Natural killer cell (primary cell): ENCODE results near the gene CSNK2A3. TPM values are rescaled to one million over a fixed set of nuclear protein-coding genes. Genes with fewer than 3 reads are reported as not detected.

Experiments used
- ATAC-seq, 3 donors: fragments of 150-1000 bp in 2 of 3; fragments of 200-7000 bp in 1 of 3; cut with Tn5 transposase; 1 replicate in 1 of 3; 2 replicates in 2 of 3; pipeline ENCODE4 v1.10.0; 2021; ENCODE audit warnings: mild to moderate bottlenecking in 2 of 3, moderate library complexity in 2 of 3
- DNase-seq, 2 donors: peaks; one replicate each; pipeline versions ENCODE4 v3.0.0 to v3.0.0-alpha.2; 2013 to 2021; ENCODE audit warnings: mixed read lengths in 1 of 2
- H3K27ac ChIP-seq: one replicate; pipeline ENCODE4 v1.5.1; 2013; ENCODE audit warnings: mild to moderate bottlenecking, low read length
- H3K27me3 ChIP-seq: one replicate; pipeline ENCODE4 v1.6.1; 2013; ENCODE audit warnings: low read length; ENCODE audit not compliant: control insufficient read depth, insufficient read depth
- H3K36me3 ChIP-seq: one replicate; pipeline ENCODE4 v1.6.1; 2013; ENCODE audit warnings: low read length; ENCODE audit not compliant: control insufficient read depth, insufficient read depth
- H3K4me1 ChIP-seq: one replicate; pipeline ENCODE4 v1.6.1; 2013; ENCODE audit warnings: low read length; ENCODE audit not compliant: control insufficient read depth, insufficient read depth
- H3K4me3 ChIP-seq: one replicate; pipeline ENCODE4 v1.5.1; 2013; ENCODE audit warnings: low read length
- H3K9me3 ChIP-seq: one replicate; pipeline ENCODE4 v1.6.1; 2013; ENCODE audit warnings: low read length; ENCODE audit not compliant: control insufficient read depth, insufficient read depth
- H3K27ac Mint-ChIP-seq, 2 donors: one replicate each; pipeline ENCODE4 v1.8.0; 2022; ENCODE audit warnings: mild to moderate bottlenecking in 2 of 2, mixed read lengths in 2 of 2, moderate library complexity in 1 of 2
- H3K27me3 Mint-ChIP-seq, 2 donors: one replicate each; pipeline ENCODE4 v1.8.0; 2022; ENCODE audit warnings: low read depth in 2 of 2, mixed read lengths in 2 of 2
- H3K36me3 Mint-ChIP-seq: one replicate; pipeline ENCODE4 v1.8.0; 2022; ENCODE audit warnings: mixed read lengths
- H3K4me1 Mint-ChIP-seq, 2 donors: one replicate each; pipeline ENCODE4 v1.8.0; 2022; ENCODE audit warnings: mixed read lengths in 2 of 2
- H3K4me3 Mint-ChIP-seq: one replicate; pipeline ENCODE4 v1.8.0; 2022; ENCODE audit warnings: mild to moderate bottlenecking, moderate library complexity, mixed read lengths
- H3K9me3 Mint-ChIP-seq, 2 donors: one replicate each; pipeline ENCODE4 v1.8.0; 2022; ENCODE audit warnings: mixed read lengths in 2 of 2
- WGBS: methylation state at CpG from one replicate; pipeline ENCODE4 v1.1.7; 2013; ENCODE audit warnings: missing lambda C conversion rate; ENCODE audit not compliant: insufficient coverage; 5-methylcytosine and 5-hydroxymethylcytosine counted together
- intact Hi-C: fragments of 100-400 bp; cut with micrococcal nuclease; formaldehyde crosslinking; loops from one replicate; pipeline ENCODE4 v1.14.2; 2022
- total RNA-seq, 4 donors: library from RNA; stranded (reverse); fragments of 120-200 nt in 1 of 4; gene quantifications; one replicate each; pipeline versions ENCODE4 v1.2.3 to v1.2.4, GENCODE V29; 2013 to 2022
- TF ChIP-seq, protein P1 (sequence below): fragments of 200-600 bp; IDR thresholded peaks from one replicate; pipeline ENCODE4 v1.8.0; 2022; ENCODE audit warnings: antibody characterized with exemption

The CSNK2A3 gene
- total RNA-seq, 3 donors from 2014 or later (not counting 1 experiment from before 2014, with no cell fraction given), result 0.33 to 1.1 TPM; not detected in 1

DNA sequence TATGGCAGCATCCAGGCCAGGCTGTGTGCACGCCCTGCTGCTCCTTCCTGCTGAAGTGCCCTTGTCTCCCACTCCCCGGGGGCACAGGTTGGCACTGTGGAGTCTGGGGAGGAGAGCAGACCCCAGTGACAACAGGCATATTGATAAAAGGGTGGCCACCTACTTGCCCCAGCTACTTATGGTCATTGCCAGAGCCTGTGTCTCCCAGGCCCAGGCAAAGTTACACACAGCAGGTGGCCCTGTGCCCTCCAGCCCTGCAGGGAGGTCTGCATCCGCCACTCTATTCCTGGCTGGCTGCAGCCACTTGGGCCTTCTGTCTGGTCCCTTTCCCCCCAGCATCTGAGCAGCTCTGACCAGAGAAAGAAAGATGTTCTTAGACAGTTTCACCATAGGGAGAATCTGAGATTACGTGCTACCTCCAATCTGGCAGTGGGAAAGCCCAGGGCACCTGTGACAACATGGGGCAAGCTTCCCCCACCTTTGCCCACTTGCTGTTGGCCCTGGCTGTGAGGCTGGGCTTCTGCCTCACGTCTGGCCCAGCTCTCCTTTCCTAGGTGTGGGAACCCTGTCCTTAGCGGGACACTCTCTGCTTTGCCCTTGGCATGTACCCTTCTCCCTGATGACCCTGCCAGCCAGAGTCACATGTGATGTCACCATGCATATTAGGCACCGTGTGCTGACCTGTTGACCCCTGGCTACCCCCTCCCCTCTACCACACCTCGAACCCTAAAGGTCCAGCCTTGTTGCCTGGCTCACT is 25.3 kb upstream of the CSNK2A3 start:
- H3K27me3 Mint-ChIP-seq, result peaks cover 2 to 16% of the 10 kb centered on the region in 2 donors
- H3K36me3 Mint-ChIP-seq, result no peaks in the 10 kb centered on the region
- WGBS, result 79% methylated on average over 8 of the region's 8 CpGs
- Histone ChIP-seq H3K36me3 (no peaks in the 10 kb centered on the region), H3K27me3 (no peaks in the 10 kb centered on the region), H3K27ac (no peak overlapping the region), H3K4me1 (no peaks in the 10 kb centered on the region), H3K9me3 (no peaks in the 10 kb centered on the region), H3K4me3 (no peak overlapping the region)
- DNase-seq (no peak), ATAC-seq (no peak)
- H3K4me1 Mint-ChIP-seq, result no peaks in the 10 kb centered on the region
- H3K4me3 Mint-ChIP-seq, result no peak overlapping the region
- H3K27ac Mint-ChIP-seq, result no peak overlapping the region
- no peaks in the 10 kb centered on the region for H3K9me3 Mint-ChIP-seq
- TF ChIP-seq, protein P1, sequence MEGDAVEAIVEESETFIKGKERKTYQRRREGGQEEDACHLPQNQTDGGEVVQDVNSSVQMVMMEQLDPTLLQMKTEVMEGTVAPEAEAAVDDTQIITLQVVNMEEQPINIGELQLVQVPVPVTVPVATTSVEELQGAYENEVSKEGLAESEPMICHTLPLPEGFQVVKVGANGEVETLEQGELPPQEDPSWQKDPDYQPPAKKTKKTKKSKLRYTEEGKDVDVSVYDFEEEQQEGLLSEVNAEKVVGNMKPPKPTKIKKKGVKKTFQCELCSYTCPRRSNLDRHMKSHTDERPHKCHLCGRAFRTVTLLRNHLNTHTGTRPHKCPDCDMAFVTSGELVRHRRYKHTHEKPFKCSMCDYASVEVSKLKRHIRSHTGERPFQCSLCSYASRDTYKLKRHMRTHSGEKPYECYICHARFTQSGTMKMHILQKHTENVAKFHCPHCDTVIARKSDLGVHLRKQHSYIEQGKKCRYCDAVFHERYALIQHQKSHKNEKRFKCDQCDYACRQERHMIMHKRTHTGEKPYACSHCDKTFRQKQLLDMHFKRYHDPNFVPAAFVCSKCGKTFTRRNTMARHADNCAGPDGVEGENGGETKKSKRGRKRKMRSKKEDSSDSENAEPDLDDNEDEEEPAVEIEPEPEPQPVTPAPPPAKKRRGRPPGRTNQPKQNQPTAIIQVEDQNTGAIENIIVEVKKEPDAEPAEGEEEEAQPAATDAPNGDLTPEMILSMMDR, result no peak
- intact Hi-C loops, result no loop called here

DNA sequence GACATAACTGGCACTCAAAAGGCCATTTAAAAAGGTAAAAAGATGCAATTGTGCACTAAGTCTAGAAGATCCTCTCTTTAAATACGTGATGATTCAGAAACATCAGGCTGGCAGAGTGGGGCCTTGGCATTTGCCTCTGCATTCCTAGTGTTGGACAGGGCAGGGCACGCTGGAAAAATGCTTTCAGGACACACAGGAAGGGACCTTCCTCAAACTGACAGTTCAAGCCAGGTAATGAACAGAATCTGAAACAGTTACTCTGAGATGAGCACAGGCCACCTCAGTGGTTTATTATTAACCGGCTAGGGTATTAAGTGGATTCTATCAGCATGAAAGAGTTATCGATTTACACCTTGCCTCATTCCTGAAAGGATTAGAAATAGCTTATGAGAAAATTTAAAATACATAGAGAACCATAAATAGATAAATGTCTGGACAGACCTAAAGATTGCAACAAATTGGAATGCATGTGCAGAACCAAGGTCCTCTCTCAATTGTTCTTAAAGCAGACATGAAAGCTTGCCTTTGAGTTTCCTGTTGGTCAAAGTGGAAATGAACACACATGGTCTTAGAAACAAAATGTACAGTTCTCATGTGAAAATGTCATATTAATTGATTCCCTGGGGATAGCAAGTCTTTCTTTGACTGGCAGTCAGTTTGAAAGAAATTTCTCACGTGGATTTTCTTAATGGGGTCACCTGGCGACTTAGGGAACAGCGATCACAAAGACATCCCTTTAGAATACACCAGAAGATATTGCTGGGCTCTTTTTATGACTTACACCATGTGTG is 21.5 kb upstream of the CSNK2A3 start:
- 86% methylated on average over 6 of the region's 7 CpGs for WGBS
- Mint-ChIP-seq H3K27ac (no peak overlapping the region), H3K9me3 (no peaks in the 10 kb centered on the region), H3K27me3 (peaks cover 3 to 9% of the 10 kb centered on the region in 2 donors), H3K36me3 (no peaks in the 10 kb centered on the region), H3K4me3 (no peak overlapping the region), H3K4me1 (no peaks in the 10 kb centered on the region)
- H3K27me3 ChIP-seq, result no peaks in the 10 kb centered on the region
- H3K27ac ChIP-seq, result no peak overlapping the region
- no peaks in the 10 kb centered on the region for H3K36me3 ChIP-seq
- ATAC-seq (no peak), DNase-seq (no peak)
- H3K9me3 ChIP-seq, result no peaks in the 10 kb centered on the region
- no peaks in the 10 kb centered on the region for H3K4me1 ChIP-seq
- intact Hi-C loops, result no loop called here
- no peak overlapping the region for H3K4me3 ChIP-seq
- TF ChIP-seq, protein P1, result no peak

DNA sequence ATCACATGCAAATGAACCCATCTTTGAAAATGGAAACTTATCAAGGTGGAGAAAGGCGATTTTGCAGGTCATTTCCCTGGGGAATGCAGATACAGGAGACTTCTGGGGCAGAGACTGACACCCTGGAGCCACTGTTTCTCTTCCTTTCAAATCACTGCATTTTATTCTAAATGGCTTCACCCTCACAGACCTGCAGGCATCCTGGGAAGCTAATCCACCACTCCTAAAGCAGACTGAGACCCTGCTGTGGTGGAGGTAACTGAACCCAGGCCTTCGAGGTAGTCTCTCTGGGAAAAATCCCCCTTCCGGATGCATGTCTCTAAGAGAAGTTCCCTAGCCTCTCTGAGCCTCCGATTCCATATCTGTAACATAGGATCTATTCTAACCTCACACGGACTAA is 20.9 kb upstream of the CSNK2A3 start:
- Histone ChIP-seq H3K27ac (no peak overlapping the region), H3K9me3 (no peaks in the 10 kb centered on the region), H3K27me3 (no peaks in the 10 kb centered on the region), H3K4me3 (no peak overlapping the region), H3K36me3 (no peaks in the 10 kb centered on the region), H3K4me1 (no peaks in the 10 kb centered on the region)
- peaks cover 3 to 9% of the 10 kb centered on the region in 2 donors for H3K27me3 Mint-ChIP-seq
- H3K9me3 Mint-ChIP-seq, result no peaks in the 10 kb centered on the region
- ATAC-seq (no peak), DNase-seq (no peak)
- no peak overlapping the region for H3K27ac Mint-ChIP-seq
- H3K4me1 Mint-ChIP-seq, result no peaks in the 10 kb centered on the region
- intact Hi-C loops, result no loop called here
- TF ChIP-seq, protein P1, result no peak
- H3K36me3 Mint-ChIP-seq, result no peaks in the 10 kb centered on the region
- H3K4me3 Mint-ChIP-seq, result no peak overlapping the region
- 79% methylated on average over 5 of the region's 5 CpGs for WGBS
